ENCODE measurements around the gene FYN. TPM values are rescaled to one million over a fixed set of nuclear protein-coding genes. Genes with fewer than 3 reads are reported as not detected.

Gene FYN
- total and polyA plus RNA-seq, 2 of the 8 experiments (the other 6 are each of a cell fraction or from before 2014, with no cell fraction given) = 46.8 to 97.2 TPM

GRCh38 chr6:111716325-111716724 is 156.9 kb downstream of the FYN start:
- H2BK5ac ChIP-seq (ENCODE audit: low read depth, low read length) = no peak overlapping the region
- ChIA-PET POLR2A (ENCODE audit: partially characterized antibody) (no interaction called here), CTCF (ENCODE audit: partially characterized antibody) (interaction anchor here (3.0 kb wide), 1 partner anchor 10 kb away, joined by 16 read pairs; no protein-coding TSS in a partner anchor)
- no peaks in the 10 kb centered on the region for H3K23me2 ChIP-seq (ENCODE audit: low read depth, low read length)
- no peak overlapping the region for H4K5ac ChIP-seq (ENCODE audit: insufficient read length, low read depth, low read length)
- H3K4me1 ChIP-seq (replicated peaks in 1 of 4; ENCODE audit: control insufficient read depth in 3 of 4, insufficient read depth in 4 of 4, low read length in 3 of 4) = peaks cover 0 to 5% (median 3%) of the 10 kb centered on the region in 4 experiments; a peak in 5 of 7 replicates
- H3K79me1 ChIP-seq (ENCODE audit: low read depth, low read length) = no peaks in the 10 kb centered on the region; the same call in 1 of the 2 replicates
- peaks cover 0 to 3% (median 3%) of the 10 kb centered on the region in 4 experiments; a peak in 4 of 8 replicates for H3K36me3 ChIP-seq (ENCODE audit: control insufficient read depth in 2 of 4, insufficient read depth in 4 of 4, low read length in 3 of 4)
- no peak overlapping the region for H3K4ac ChIP-seq (replicated peaks; ENCODE audit: insufficient read length, low read depth, low read length)
- peaks cover 0 to 3% of the 10 kb centered on the region in 2 experiments; a peak in 2 of 4 replicates for H3K79me2 ChIP-seq (ENCODE audit: control insufficient read depth in 1 of 2, insufficient read depth in 2 of 2, low read length in 2 of 2)
- no peak overlapping the region for H4K8ac ChIP-seq (ENCODE audit: extremely low read depth, insufficient read depth, low read length)
- no peak overlapping the region for H3K56ac ChIP-seq (replicated peaks; ENCODE audit: insufficient read length, low read depth, low read length)
- H2BK120ac ChIP-seq (replicated peaks; ENCODE audit: low read depth, low read length) = no peak overlapping the region
- no peak overlapping the region for H2AFZ ChIP-seq (ENCODE audit: low read length)
- no peak overlapping the region for H2BK12ac ChIP-seq (ENCODE audit: low read depth, low read length)
- H3K27me3 ChIP-seq (replicated peaks in 1 of 4; ENCODE audit: control insufficient read depth in 3 of 4, extremely low read depth in 1 of 4, insufficient read depth in 3 of 4, low read length in 3 of 4) = no peaks in the 10 kb centered on the region
- peaks cover 0 to 2% of the 10 kb centered on the region in 2 experiments for H4K20me1 ChIP-seq (replicated peaks in 1 of 2; ENCODE audit: control insufficient read depth in 1 of 2, insufficient read depth in 2 of 2, low read length in 2 of 2)
- 80% methylated on average over 3 of the region's 3 CpGs; no CpG with 5 or more reads in 1 of the 2 experiments for WGBS, 2 experiments (ENCODE audit: extremely low coverage in 1 of 2, insufficient coverage in 1 of 2, insufficient read length in 1 of 2, insufficient replicate concordance in 2 of 2, low coverage in 1 of 2, low lambda C conversion rate in 2 of 2, missing lambda C conversion rate in 1 of 2)
- H3K14ac ChIP-seq (ENCODE audit: insufficient read length) = no peak overlapping the region
- H3K23ac ChIP-seq (ENCODE audit: insufficient read length) = no peak overlapping the region
- H3K27ac ChIP-seq (ENCODE audit: low read depth, low read length) = no peak overlapping the region
- TF ChIP-seq TAF7 (optimal IDR thresholded peaks at IDR 0.05; ENCODE audit: borderline replicate concordance, low read depth, low read length) = no peak
- no peak for TF ChIP-seq NRF1 (IDR thresholded peaks at IDR 0.05; ENCODE audit: low read depth, low read length)
- TF ChIP-seq SAP30 (IDR thresholded peaks at IDR 0.05; ENCODE audit: insufficient read depth, insufficient replicate concordance, low read length) = no peak
- TF ChIP-seq CREB1 (IDR thresholded peaks at IDR 0.05) = no peak
- TF ChIP-seq ATF3 (IDR thresholded peaks at IDR 0.05; ENCODE audit: insufficient read depth, low read depth, low read length) = no peak
- no peak for TF ChIP-seq RBBP5 (IDR thresholded peaks at IDR 0.05; ENCODE audit: borderline replicate concordance, low read depth, low read length)
- no peak for TF ChIP-seq RXRA (IDR thresholded peaks at IDR 0.05; ENCODE audit: insufficient read depth, low read depth, low read length)
- TF ChIP-seq SRF (IDR thresholded peaks at IDR 0.05; ENCODE audit: low read depth, low read length) = no peak
- H3K4me2 ChIP-seq (ENCODE audit: insufficient read depth in 1 of 2, low read depth in 2 of 2, low read length in 2 of 2) = no peak overlapping the region
- no peaks in the 10 kb centered on the region for H3K9me3 ChIP-seq (ENCODE audit: insufficient read depth in 2 of 2, low read depth in 1 of 2, low read length in 1 of 2)
- no peak overlapping the region for H2BK15ac ChIP-seq (ENCODE audit: low read length)
- no peak overlapping the region for H4K91ac ChIP-seq (replicated peaks; ENCODE audit: insufficient read length, low read length)
- FAIRE-seq (no peak), DNase-seq (ENCODE audit: low read depth in 1 of 2, low spot score in 2 of 2) (no peak)
- no peak overlapping the region for H2BK20ac ChIP-seq (ENCODE audit: low read length)
- H3K18ac ChIP-seq (ENCODE audit: extremely low read depth, low read length) = no peak overlapping the region
- H3K9ac ChIP-seq (replicated peaks in 1 of 4; ENCODE audit: extremely low read depth in 1 of 4, low read depth in 3 of 4, low read length in 3 of 4) = no peak overlapping the region
- no peak overlapping the region for H3K4me3 ChIP-seq (ENCODE audit: extremely low read depth in 1 of 4, insufficient read depth in 2 of 4, low read depth in 3 of 4, low read length in 4 of 4)
- no peak overlapping the region for H2AK5ac ChIP-seq (ENCODE audit: low read depth, low read length)
